GM20431 (cell line): ENCODE measurements around the gene TSBP1.

Experiments
- in situ Hi-C: fragments of 300-500 bp; cut with MseI, MboI; formaldehyde crosslinking; loops from one replicate; pipeline ENCODE4 v1.15.0; 2020; ENCODE audit warnings: low sequenced_read_pairs; ENCODE audit not compliant: unreplicated experiment

Gene TSBP1

GRCh38 chr6:32371803-32372202 is at the start of gene TSBP1:
Gene TSBP1 (minus strand): TSS chr6:32371903. CDS start chr6:32371706, 197 bp downstream.
- in situ Hi-C loops = no loop called here

- in situ Hi-C loops = loop anchor here (10.0 kb wide), 2 partner anchors 279 to 379 kb away; no protein-coding TSS in a partner anchor
Measured at GRCh38 chr6:32416036-32416435, 44.3 kb upstream of the TSBP1 start.

- in situ Hi-C loops = loop anchor here (10.0 kb wide), 2 partner anchors 279 to 379 kb away; no protein-coding TSS in a partner anchor
Measured at GRCh38 chr6:32415521-32416019, 43.9 kb upstream of the TSBP1 start.

GRCh38 chr6:32413427-32414047 is 41.8 kb upstream of the TSBP1 start:
- in situ Hi-C loops = loop anchor here (10.0 kb wide), 2 partner anchors 281 to 381 kb away; no protein-coding TSS in a partner anchor

- in situ Hi-C loops = loop anchor here (10.0 kb wide), 2 partner anchors 283 to 383 kb away; no protein-coding TSS in a partner anchor
Measured at GRCh38 chr6:32411566-32412327, 40.0 kb upstream of the TSBP1 start.

GRCh38 chr6:32410906-32411305 is 39.2 kb upstream of the TSBP1 start:
- in situ Hi-C loops = loop anchor here (10.0 kb wide), 2 partner anchors 284 to 384 kb away; no protein-coding TSS in a partner anchor

- in situ Hi-C loops = no loop called here
Measured at GRCh38 chr6:32406857-32407256, 35.2 kb upstream of the TSBP1 start, which contains the start of gene BTNL2. Gene BTNL2 (minus strand): TSS chr6:32407181. CDS start chr6:32407123, 58 bp downstream.

GRCh38 chr6:32406197-32406596 is 34.5 kb upstream of the TSBP1 start:
- in situ Hi-C loops = no loop called here

GRCh38 chr6:32405656-32406055 is 34.0 kb upstream of the TSBP1 start:
- in situ Hi-C loops = no loop called here

GRCh38 chr6:32402812-32403211 is 31.1 kb upstream of the TSBP1 start:
- in situ Hi-C loops = no loop called here

GRCh38 chr6:32401284-32401963 is 29.7 kb upstream of the TSBP1 start:
- in situ Hi-C loops = no loop called here

GRCh38 chr6:32397252-32397920 is 25.7 kb upstream of the TSBP1 start:
- in situ Hi-C loops = no loop called here

GRCh38 chr6:32396028-32396427 is 24.3 kb upstream of the TSBP1 start:
- in situ Hi-C loops = no loop called here

GRCh38 chr6:32393665-32394420 is 22.1 kb upstream of the TSBP1 start:
- in situ Hi-C loops = no loop called here

GRCh38 chr6:32391505-32391904 is 19.8 kb upstream of the TSBP1 start:
- in situ Hi-C loops = no loop called here

- in situ Hi-C loops = no loop called here
Measured at GRCh38 chr6:32387589-32388340, 16.1 kb upstream of the TSBP1 start.

GRCh38 chr6:32386040-32386439 is 14.3 kb upstream of the TSBP1 start:
- in situ Hi-C loops = no loop called here

GRCh38 chr6:32382757-32383420 is 11.2 kb upstream of the TSBP1 start:
- in situ Hi-C loops = no loop called here
